Activated CD4-positive, CD25-positive, alpha-beta regulatory T cell treated with anti-CD3 and anti-CD28 coated beads, Interleukin-2, amount 50 U/mL, for 16 hours (primary cell): ENCODE results near the gene GALNT6.

Source experiments
- DNase-seq: peaks from one replicate; pipeline ENCODE4 v3.0.0-alpha.2; 2020; ENCODE audit warnings: low read depth, low spot score

The GALNT6 gene

DNA sequence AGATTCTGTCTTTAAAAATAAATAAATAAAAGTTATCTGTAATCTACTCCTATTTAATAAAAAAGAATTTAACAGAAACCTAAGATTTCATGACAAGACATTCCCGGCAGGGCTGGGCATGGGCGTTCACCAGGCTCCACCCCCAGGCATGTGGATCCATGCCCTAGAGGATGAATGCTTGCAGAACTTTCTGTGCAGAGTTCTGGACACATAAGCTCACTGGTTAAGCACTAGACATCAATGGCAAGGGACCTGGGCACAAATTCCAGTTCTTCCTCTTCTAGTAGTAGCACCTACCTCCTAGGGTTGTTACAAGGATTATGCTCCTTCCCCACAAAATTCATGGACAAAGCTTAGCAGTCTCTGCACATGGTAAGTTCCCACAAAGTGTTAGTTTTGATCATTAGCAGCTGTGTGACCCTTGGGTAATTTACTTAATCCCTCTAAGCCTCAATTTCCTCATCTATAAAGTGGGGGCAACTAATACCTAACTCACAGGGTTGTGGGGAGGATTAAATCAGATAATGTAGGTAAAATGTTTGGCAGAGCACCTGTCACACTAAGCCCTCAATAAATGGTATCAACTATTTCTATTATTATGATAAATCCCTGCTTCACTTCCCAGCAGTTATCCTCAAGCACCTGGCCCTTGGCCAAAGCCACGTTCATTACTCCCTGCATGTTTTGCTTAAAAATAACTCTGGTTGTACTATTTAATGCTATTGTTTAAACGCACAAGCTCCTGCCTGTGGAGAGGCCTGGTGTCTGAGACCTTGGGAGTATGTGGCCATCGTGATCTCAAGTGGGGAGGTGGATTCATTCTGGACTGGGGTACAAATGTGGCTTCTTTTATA, 9.8 kb downstream of the GALNT6 start:
- no peak for DNase-seq

DNA sequence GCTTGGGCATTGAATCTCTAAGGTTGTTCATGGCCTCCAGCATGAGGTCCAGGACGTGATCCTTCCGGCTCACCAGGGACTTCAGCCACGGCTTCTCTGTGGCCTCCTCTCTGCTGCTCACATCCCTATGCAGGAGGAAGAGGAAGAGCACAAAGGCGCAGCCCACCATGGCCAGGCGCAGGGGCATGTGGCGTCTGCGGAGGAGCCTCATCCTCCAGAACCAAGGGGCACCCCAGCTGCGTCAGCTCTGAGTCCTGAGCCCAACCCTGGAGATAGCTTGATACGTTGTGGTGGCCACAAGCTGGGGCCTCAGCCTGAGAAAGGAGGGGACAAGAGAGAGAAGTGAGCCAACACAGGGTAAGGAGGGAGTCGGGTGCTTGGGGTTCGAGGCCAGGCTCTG, 11.6 kb downstream of the GALNT6 start:
- DNase-seq: no peak

DNA sequence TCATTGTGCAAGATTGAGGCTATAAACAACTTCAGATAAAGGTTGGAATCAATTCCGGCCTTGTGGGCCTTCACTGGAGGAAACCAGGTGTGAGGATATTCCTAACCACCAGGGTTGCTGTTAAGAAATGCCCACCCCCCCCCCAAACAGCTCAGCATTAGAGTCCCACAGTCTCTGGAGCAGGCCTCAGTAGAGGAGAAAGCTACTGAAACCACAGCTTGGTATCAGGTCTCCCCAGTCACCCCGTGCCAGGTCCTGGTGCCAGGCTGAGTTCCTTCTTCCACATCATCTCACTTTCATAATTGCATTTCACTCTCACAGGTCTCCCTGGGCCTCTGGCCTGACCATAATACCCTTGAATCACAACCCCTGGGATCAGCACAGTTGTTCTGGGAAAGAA, 12.5 kb downstream of the GALNT6 start:
- DNase-seq: no peak

DNA sequence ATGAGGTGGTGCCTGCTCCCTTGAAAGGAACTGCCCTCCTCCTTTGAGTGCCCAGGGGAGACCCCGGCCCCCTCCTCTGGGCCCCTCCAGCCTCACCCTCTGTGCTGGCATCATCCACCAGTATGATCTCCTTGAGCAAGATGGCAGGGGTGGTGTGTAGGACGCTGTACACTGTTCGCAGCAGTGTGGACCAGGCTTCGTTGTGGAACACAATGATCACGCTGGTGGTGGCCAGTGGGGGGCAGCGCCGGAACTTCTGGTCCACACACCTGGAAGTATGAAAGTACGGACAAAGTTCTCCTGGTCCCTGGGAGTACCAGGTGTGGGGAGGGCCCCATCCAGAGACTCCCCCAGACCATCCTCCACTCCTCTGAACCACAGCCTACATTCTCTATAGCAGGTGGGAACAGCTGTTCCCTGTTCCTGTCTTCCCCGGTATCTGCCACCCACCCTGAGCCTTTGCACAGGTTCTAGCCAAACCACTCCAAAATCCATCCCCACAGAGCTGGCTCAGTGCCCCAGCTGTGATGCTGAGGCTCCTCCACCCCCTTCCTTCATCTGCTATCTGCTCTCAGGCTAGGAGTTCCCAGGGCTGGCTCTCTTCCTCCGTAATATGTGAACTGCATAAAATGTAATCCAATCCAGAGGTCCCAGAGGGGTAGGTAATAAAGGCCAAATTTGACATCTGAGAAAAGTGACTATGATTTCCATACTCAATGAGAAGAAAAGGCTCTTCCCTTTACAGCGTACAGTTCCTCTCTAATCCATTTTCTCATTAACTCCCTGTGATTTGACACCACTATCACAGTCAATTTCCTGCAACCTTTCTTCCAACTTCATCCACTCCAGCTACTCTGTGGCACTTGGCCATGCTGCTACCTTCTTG, 13.9 kb downstream of the GALNT6 start:
- no peak for DNase-seq

DNA sequence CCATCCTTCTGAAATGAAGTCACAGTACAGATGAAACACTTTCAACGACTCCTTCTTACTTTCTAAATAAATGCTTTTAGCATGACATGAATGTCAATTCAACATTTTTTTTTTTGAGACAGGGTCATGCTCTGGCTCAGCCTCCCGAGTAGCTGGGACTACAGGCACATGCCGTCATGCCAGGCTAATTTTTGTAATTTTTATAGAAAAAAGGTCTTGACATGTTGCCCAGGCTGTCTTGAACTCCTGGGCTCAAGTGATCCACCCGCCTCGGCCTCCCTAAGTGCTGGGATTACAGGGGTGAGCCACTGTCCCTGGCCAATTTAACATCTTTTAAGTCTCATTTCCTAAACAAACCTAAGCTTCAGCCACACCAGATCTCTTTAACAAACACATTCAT, 16.4 kb downstream of the GALNT6 start:
- DNase-seq: no peak

DNA sequence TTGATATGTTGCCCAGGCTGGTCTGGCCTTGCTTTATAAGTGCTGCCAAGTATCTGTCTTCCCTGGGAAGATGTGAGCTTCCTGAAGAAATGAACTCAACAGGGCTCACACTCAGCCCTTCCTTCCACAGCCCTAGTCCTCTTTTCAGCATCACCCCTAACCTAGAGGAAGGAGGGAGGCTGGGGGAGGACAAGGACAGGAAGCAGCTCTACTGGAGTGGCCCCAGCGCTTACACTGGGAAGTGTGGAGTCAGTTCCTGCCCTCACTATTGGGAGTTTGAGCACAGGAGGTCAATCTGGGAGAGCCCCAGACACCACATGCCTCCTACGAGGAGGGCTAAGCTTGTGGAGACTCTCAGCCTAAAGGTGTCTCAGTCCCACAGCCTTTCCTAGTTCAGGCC, 16.8 kb downstream of the GALNT6 start:
- DNase-seq: no peak

DNA sequence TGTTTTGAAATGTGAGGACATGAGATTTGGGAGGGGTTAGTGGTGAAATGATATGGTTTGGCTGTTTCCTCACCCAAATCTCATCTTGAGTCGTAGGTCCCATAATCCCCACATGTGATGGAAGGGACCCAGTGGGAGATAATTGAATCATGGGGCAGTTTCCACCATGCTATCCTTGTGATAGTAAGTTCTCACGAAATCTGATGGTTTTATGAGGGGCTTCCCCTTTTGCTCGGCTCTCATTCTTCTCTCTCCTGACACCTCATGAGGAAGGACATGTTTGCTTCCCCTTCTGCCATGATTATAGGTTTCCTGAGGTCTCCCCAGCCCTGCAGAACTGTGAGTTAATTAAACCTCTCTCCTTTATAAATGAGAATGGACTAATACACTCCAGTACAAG, 18.0 kb downstream of the GALNT6 start:
- no peak for DNase-seq

DNA sequence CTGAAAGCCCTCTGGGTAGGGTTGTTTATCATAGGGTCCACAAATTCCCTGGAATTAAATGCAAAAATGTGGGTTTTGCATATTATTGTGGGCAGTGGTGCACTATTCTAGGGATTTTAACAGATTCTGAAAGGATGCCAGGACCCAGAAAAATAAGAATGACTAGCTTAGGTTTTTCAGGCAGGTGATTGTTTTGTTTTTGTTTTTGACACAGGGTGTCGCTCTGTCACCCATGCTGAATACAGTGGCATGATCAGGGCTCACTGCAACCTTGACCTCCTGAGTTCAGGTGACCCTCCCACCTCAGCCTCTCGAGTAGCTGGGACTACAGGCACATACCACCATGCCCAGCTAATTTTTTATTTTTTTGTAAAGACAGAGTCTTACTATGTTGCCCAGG, 19.2 kb downstream of the GALNT6 start:
- DNase-seq: no peak

DNA sequence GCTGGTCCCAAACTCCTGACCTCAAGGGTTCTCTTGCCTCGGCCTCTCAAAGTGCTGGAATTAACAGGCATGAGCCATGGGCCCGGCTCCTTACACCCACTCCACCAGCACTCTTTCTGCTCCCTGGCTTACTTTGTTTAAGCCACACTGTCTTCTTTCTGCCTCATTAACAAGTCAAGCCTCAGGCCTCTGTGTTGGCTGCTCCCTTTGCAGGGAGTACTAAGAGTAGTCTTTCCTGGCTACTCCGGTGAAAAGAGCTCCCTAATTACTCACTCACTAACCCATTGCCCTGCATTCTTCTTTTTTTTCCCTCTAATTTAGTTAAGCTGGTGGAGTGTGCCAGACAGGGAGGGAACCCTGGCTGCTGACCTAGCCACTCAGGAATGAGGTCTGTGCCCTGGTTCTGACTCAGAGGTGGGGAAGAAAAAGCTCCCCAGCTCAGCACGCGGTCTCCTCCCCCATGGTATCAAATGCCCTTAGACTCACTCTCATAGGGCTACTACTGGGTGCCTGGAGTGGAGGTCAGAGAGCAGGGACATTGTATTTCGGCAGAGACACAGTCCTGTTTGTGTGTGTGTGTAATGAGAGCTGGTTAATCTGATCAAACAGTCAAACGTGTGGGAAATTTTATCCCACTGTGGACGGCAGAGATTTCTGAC, 19.8 kb downstream of the GALNT6 start:
- no peak for DNase-seq

DNA sequence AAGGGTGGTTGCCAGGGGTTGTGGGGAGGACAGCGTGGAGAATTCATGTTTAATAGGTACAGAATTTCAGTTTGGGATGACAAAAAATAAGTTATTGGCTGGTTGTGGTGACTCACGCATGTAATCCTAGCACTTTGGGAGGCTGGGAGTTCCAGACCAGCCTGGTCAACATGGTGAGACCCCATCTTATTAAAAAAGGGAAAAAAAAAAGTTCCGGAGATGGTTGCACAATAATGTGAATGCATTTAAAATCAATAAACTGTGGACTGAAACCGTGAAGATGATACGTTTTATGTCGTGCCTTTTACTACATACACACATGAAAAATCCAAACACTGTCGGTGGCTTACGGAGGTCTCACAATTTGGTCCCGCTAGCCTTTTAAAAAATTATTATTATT, 20.5 kb downstream of the GALNT6 start:
- DNase-seq: no peak

DNA sequence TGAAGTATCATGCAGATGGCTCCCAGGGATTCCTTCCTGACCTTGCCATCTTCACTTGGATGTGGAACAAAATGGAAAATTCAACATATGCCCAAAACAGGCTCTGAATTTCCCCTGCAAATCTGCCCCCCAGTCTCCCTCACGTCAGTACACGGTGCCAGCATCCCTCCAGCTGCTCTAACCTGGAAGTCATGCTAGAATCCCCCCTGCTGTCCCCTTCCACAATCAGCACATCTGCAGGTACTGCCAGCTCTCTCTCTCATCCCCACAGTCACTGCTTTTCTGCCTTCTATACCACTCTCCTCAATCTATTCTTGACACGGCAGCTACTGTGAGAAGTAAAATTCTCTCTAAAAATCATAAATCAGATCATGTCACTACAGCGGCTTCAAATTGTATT, 21.6 kb downstream of the GALNT6 start:
- DNase-seq: no peak

DNA sequence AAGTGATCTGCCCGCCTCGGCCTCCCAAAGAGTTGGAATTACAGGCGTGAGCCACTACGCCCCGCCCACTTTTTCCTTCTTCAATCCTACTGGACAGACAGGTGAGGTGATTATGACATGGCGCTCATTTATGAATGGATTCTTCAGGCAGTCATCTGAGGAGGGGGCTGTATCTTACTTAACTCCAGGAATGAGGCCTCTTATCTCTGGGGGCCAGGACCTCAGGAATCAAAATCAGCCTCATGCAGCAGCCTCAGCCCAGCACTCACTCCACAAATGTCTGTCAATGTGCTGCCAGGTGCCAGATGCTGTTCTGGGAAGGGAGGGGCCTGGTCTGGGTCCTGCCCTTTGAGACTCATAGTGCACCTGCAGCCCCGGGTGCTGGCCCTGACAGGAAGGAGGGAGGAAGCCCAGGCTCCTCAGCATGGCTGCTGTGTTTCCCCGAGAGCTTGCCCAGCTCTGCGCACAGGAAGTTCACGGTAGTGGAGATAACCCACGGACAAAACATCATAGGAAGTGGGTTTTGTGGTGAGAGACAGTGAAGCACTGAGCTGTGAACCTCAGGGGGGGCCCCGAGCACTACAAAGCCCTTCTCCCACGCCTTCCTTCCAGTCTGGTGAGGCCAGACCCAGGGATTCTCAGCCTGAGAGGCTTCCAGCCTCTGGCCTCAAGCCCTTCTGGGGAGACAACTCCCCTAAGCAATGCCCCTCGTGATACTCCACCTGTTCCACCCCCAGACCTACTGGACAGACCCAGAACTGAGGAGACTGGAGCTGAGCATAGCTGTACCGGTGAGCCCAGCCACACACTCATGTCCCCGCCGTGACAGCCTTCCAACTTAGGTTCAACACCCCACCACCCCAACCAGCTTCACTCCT, 22.3 kb downstream of the GALNT6 start:
- peak; percentile 74 for DNase-seq

DNA sequence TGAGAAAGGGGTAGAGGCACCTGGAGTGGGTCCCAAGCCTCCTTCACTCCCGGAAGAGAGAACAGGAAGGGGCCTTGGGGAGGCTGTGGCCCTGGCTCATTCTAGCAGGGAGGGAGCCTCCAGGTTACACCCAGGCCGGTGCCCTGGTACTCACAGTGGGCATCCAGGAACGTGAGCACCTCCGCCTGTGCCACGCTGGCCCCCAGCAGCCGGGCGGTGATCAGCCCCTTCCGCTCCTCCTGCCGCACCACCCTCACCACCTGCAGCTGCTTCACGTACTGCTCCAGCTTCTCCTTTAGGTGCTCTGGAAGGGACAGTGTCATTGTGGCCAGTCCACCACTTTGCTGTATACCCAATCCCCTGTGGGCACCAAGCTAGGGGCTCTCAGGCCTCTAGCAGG, 25.9 kb downstream of the GALNT6 start:
- no peak for DNase-seq

DNA sequence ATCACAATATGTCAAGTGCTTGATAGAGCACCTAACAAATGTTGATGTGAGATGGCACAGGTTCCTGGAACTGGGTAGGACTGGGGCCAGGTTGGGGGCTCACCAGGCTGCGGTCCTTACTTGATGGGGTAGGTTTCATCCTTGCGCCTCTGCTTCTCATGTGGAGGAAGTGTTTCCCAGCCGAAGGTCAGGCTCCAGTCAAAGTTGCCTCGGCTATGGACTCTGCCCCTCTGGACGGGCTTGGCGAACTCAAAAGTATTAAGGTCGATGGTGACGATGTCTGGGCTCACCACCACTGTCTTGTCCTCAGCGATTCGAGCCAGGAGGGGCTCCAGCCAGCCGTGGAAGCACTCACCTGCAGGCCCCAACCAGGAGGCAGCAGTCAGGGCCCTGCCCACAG, 27.2 kb downstream of the GALNT6 start:
- DNase-seq: no peak

DNA sequence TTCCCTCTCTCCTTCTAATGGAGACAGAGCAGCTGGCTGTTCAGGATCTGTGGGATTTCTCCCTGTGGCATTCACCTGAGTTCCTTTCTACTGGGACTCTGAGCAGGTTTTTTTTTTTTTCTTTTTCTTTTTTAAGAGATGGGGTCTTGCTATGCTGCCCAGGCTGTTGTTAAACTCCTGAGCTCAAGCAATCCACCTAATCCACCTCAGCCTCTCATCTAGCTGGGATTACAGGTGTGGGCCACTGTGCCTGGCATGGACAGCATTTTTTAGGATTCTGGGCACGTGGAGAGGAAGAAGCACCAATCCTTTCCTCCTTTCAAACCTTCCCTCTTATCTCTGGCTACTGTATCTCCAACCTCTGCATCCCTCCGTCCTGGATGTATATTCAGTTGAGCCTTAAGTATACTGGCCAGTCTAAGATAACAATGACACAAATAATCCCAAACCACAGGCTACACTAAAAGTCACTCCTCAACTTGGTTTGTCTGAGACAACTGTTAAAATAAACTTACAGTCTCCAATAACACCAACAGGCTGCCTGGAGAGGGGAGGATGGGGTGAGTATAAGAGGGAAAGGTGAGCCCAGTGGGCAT, 28.4 kb downstream of the GALNT6 start:
- DNase-seq: no peak

DNA sequence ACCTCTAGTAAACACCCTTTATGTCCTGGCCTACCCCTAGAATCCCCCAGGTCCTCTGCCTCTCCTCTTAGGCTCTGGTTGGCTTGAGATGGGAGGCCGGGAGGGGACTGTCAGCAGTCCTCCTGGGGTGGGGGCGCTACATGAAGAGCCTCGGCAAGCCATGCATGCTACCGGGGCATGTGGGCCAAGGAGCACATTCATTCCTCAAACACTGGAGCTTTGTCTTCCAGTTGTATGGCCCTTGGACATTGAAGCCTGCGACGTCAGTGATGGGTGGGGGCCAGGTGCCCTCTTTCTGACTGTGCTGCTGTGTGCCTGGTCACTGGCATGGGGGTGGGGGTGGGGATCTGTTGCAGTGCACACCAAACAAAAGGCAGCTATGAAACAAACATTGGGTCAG, 28.9 kb downstream of the GALNT6 start:
- no peak for DNase-seq

DNA sequence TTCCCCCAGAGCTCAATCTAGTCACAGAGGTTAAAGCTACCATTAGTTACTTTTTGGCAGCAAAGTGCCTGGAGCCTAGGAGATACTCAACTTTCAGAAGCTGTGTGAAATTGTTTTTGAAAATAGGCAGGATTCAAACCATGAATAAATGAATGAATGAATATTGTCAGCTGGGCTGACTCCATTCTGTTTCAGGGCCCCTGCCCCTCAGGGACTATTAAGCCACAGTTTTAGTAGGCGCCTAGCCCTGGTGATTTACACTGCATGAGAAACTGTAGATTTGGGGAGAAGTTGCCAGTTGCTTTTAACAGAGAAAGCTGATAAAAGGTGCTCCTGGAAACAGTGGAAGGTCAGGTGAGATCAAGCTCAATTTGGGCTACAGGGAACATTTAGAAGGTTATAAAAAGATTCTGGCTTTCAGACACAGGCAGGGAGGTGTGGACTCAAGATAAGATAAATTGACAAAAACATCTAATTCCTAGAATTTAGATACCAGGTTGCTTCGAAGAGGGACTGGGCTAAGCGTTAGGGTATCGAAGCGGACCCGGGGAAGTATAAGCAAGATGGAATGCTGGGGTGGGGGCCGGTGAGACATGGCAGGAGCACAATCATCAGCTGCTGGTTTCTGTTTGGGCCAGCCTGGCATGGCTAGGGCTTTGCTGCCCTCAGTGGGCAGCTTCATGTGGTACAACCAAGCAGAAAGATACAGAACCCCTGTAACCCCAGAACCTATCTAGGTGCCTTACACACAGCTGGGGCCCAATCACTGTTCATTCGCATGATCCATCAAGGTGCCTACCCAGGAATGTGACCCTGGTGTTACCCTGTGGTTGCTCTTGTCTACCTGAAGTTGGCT, 29.8 kb downstream of the GALNT6 start:
- no peak for DNase-seq

DNA sequence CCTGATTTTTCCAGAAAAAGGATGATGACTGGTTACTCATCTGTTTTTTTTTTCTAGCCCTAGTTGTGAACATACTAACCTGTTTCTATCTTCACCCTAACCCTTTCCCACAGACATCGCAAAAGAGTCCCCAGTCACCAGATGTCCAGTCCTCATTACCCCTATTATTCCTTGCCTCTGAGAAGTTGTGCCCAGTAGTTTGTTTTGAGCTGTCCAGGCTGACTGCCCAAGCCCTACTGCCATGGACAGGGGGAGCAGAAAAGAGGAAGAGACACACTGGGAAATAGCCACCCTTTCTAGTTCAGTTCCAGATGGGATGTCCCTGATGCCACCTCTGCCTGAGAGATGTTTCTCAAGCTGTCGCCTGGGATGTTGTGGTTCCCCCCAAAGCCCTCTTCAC, 30.9 kb downstream of the GALNT6 start:
- no peak for DNase-seq

DNA sequence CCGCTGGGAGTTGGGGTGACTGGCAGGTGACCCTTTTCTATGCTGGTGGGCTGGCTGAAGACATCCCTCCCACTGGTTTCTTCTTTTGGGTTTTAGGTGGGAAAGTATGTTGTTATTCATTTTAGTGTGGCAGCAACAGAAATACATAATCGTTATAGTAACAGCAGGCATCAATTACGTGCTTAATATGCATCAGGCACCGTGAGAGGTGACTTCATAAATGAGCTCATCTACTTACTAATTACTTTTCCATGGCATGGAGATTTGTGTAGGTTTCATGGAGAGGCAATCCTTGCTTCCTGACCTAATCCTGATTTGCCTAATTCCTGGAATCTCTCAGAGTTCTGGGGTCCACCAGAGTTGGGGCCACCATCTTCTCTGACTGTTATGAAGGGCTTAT, 31.4 kb downstream of the GALNT6 start:
- DNase-seq: no peak

DNA sequence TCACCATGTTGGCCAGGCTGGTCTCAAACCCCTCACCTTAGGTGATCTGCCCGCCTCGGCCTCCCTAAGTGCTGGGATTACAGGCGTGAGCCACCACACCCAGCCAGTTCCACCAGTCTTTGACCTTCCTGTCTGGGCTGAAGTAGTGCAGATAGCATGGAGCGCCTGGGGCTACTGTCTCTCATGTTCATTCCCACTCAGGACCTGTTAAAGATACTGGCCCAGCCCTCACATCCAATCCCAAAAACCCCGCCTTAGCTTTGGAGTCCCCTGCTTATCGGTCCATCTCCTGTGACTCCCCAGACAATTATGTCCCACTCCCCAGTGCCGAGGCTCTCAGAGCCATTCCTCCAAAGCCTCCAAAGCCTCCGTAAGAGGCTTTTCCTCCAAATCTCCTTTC, 32.7 kb downstream of the GALNT6 start:
- DNase-seq: no peak
